Neuron (in vitro differentiated cells): Measurements from ENCODE around the gene RGS9.
"Not testable (repeated sequence)": the region's sequence is repeated elsewhere in the genome, so short reads cannot be mapped to it uniquely, and the experiment has no call there.

Experiments
- H2AFZ ChIP-seq: one replicate; pipeline ENCODE4 v1.6.1; 2013; ENCODE audit warnings: low read depth, mild to moderate bottlenecking, inconsistent platforms, low read length, moderate library complexity
- H3K27me3 ChIP-seq: one replicate; pipeline ENCODE4 v1.6.1; 2013; ENCODE audit warnings: low read length; ENCODE audit not compliant: insufficient read depth
- H3K36me3 ChIP-seq: one replicate; pipeline ENCODE4 v1.6.1; 2013; ENCODE audit warnings: low read length; ENCODE audit not compliant: insufficient read depth
- H3K4me1 ChIP-seq: one replicate; pipeline ENCODE4 v1.6.1; 2013; ENCODE audit warnings: low read length; ENCODE audit not compliant: insufficient read depth
- H3K4me3 ChIP-seq: 2 replicates; pipeline ENCODE4 v1.5.1; 2013; ENCODE audit warnings: mild to moderate bottlenecking, low read length, moderate library complexity
- H3K9me3 ChIP-seq: one replicate; pipeline ENCODE4 v1.6.1; 2013; ENCODE audit warnings: low read length

Gene RGS9

DNA sequence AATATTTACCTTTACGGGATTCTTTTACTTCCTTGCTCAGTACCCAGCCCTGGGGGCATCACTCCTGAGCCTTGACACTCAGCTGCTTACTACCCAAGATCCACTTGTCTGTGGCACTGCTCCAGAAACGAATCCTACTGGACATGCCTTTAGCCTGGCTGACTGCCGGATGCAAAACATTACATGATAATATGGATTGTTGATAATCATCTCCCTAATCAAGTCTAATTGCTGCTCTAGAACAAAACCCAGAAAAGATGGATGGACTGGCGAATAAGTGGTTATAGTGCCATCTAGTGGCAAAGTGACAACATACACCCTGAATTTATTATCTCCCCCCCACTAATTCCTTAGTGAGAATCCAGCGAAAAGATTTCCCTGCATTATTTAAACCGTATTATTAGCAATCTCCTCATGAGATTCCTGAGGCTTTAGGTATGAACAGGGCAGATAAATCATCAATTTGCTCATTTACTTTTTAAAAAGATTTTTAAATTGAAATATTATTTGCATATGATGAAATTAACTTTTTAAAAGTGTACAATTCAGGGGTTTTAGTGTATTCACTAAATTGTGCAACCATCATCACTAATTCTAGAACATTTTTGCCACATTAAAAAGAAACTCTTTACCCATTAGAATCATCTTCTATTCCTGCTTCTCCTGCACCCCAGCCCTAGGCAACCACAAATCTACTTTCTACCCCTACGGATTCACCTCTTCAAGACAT, 61.6 kb downstream of the RGS9 start:
- Histone ChIP-seq H3K27me3 (no peaks in the 10 kb centered on the region), H3K36me3 (no peaks in the 10 kb centered on the region), H3K4me1 (peaks cover 8% of the 10 kb centered on the region), H3K9me3 (no peaks in the 10 kb centered on the region), H2AFZ (no peak overlapping the region), H3K4me3 (no peak overlapping the region)

DNA sequence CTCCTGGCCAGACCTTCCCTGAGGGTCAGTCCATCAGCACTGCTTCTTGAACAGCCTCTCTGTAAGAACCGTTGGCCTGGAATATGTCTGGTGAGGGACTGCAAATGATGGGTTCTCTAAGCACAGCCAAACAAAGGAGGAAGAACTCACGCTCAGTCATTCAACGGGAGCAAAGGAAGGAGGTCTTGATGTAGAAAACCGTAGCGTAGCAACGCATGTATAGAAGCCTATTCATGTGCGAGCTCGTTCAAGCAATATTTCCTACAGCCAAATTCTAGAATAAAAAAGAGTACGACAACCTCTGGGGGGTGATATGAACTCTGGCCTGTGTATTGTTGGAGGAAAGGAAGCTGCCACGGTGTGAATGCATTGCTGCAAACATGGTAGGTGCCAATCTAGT, 64.2 kb downstream of the RGS9 start:
- no peaks in the 10 kb centered on the region for H3K9me3 ChIP-seq
- no peak overlapping the region for H2AFZ ChIP-seq
- H3K4me3 ChIP-seq, result no peak overlapping the region
- H3K36me3 ChIP-seq, result no peaks in the 10 kb centered on the region
- no peaks in the 10 kb centered on the region for H3K27me3 ChIP-seq
- H3K4me1 ChIP-seq, result peaks cover 8% of the 10 kb centered on the region

DNA sequence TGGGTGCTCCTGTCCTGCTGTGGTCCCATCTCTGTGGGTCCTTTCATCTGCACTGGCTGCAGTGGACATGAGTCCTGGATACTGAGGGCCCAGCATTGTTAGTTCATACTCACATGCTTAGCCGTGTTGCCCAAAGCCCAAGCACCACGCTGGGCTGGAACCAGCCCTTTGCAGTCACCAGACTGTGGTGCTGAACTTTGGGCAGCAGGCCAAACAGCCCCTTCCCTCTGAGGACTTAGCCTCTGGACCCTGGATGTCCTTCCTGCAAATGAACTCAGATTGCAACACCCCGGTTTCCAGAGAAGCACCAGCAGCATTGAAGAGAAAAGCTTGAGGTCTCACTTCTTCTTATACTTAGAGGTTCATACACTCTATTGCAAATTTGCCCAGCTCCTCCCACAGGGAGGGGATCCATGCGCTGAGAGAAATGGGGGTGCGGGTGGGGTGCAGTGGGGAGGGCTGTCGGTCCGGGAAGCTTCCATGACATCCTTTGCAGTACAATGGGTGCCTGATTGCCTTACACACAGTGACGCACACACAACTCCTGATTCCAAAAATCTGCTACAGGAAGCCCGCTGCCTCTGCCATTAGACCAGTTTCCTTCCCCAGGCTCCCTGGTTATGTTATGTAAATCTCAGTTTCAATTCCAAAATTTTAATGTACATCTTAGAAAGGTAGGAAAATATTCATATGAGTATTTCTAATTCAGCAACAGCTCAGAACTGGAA, 65.8 kb downstream of the RGS9 start:
- peaks cover 8% of the 10 kb centered on the region for H3K4me1 ChIP-seq
- no peak overlapping the region for H3K4me3 ChIP-seq
- no peak overlapping the region for H2AFZ ChIP-seq
- no peaks in the 10 kb centered on the region for H3K27me3 ChIP-seq
- no peaks in the 10 kb centered on the region for H3K9me3 ChIP-seq
- no peaks in the 10 kb centered on the region for H3K36me3 ChIP-seq

DNA sequence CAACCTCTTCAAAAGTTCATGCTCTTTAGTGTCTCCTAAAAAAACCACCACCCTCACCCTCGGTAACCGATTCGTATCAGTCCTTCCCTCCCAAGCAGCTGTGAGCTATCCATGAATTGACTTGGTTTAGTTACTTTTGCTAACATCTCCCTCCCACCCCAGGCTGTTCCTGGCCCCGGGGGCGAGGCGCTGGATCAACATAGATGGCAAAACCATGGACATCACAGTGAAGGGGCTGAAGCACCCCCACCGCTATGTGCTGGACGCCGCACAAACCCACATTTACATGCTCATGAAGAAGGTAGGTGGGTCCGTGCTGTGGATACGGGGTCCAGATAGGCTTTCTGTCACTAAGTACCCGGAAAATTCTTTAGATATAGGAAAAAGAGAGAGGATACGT, 66.8 kb downstream of the RGS9 start:
- Histone ChIP-seq H3K27me3 (no peaks in the 10 kb centered on the region), H2AFZ (no peak overlapping the region), H3K9me3 (no peaks in the 10 kb centered on the region), H3K4me1 (peaks cover 8% of the 10 kb centered on the region), H3K4me3 (no peak overlapping the region), H3K36me3 (no peaks in the 10 kb centered on the region)

DNA sequence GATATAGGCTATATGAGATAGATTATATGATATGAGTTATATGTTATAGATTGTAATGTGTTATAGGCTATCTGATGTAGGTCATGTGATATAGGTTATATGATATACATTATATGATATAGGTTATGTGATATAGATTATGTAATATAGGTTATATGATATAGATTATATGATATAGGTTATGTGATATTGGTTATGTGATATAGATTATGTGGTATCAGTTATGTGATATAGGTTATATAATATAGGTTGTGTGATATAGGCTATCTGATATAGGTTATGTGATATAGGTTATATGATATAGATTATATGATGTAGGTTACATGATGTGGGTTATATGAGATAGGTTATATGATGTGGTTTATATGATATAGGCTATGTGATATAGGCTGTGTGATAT, 68.5 kb downstream of the RGS9 start:
- Histone ChIP-seq H3K4me3 (no peak overlapping the region), H3K27me3 (no peaks in the 10 kb centered on the region), H3K9me3 (peaks cover 2% of the 10 kb centered on the region), H3K36me3 (no peaks in the 10 kb centered on the region), H2AFZ (no peak overlapping the region), H3K4me1 (peaks cover 8% of the 10 kb centered on the region)

DNA sequence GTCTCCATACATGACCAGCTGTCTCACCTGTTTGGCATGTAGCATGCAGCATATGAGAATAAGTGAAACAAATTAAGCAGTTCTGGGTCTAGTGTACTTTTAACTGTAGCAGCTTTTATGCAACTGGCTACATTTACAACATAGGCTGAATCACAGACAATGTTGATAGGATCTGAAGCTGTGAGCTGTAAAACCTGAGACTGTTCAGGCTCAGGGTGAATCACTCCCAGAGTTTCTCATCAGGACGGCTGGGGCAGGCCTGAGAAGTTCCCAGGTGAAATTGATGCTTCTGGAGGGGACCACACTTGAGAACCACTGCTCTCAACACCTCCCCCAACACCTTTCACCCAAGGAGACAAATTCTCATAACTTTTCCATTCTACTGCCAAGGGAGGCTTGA, 70.3 kb downstream of the RGS9 start:
- H3K36me3 ChIP-seq, H3K27me3 ChIP-seq, H3K4me1 ChIP-seq, H2AFZ ChIP-seq, H3K9me3 ChIP-seq, H3K4me3 ChIP-seq: not testable (repeated sequence)

DNA sequence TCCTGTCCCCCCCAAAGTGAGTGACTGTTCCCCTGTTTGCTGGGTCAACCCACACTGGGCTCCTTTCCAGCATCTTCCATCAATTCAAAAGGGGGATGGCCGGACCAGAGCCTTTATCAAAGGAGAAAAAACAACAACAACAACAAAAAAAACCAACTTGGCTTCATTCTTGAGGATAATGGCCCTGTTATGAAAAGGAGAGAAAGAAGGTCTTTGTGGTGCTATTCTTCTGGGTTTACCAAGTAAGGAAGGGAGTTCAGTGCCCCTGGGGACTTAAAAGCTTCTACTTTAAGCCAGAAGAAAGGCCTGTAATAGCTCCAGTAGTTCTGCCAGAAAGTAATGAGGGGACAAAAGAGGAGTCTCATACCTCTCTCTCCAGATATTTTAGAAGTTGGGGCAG, 71.5 kb downstream of the RGS9 start:
- no peak overlapping the region for H3K4me3 ChIP-seq
- H2AFZ ChIP-seq, result no peak overlapping the region
- no peaks in the 10 kb centered on the region for H3K27me3 ChIP-seq
- no peaks in the 10 kb centered on the region for H3K36me3 ChIP-seq
- H3K9me3 ChIP-seq, result peaks cover 2% of the 10 kb centered on the region
- no peaks in the 10 kb centered on the region for H3K4me1 ChIP-seq

DNA sequence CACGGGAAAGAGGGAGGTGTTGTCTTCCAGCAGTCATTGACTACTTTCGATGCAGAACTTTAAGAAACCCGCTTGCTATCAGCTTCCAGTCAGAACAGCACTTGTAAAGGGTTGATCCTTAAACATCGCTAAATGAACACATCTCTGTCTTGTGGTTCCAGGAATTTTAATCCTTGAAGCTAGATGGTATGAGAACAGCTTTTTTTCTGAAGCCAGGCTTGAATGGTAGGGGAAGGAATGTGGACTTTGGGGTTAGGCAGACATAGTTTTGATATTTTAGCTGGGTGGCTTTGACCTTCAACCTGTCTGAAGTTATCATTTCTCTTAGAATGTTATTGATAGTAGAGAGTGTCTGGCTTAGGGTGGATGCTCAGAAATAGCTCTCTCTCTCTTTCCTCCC, 81.1 kb downstream of the RGS9 start:
- no peaks in the 10 kb centered on the region for H3K4me1 ChIP-seq
- no peaks in the 10 kb centered on the region for H3K36me3 ChIP-seq

DNA sequence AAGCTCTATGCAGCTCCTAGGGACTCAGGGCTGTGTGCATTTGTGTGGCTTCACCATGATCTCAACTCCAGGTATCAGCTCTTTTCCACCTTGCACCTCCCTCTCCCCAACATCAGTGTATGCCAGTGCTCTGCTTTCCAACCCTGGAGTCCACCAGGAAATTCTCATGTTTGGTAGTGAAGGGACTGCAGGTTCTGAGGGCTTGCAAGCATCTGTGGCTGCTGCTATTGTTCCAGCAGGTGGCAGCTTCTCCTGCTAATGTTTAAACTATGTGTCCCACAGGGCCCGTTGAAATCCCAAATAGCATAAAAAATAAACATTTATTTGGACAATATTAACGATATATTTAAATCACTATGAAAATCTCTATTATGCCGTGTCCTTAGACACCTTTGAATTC, 82.0 kb downstream of the RGS9 start:
- H3K27me3 ChIP-seq, result no peaks in the 10 kb centered on the region

More for the DNA sequence above, 81.1 kb downstream of the RGS9 start:
- Histone ChIP-seq H3K27me3 (no peaks in the 10 kb centered on the region), H3K9me3 (no peaks in the 10 kb centered on the region), H3K4me3 (no peak overlapping the region), H2AFZ (no peak overlapping the region)

DNA sequence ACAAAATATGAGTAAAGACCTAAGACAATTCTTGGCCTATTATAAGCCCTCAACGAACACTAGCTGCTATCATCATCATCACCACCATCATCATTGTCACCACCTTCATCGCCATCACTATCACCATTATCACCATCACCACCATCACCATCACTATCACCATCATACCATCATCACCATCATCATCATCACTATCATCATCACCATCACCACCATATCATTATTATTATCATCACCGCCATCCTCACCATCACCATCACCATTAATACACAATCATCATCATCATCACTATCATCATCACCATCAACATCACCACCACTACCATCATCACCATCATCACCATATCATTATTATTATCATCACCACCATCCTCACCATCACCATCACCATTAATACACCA, 82.5 kb downstream of the RGS9 start:
- H3K4me3 ChIP-seq, result no peak overlapping the region
- no peaks in the 10 kb centered on the region for H3K9me3 ChIP-seq
- no peaks in the 10 kb centered on the region for H3K36me3 ChIP-seq
- no peak overlapping the region for H2AFZ ChIP-seq
- H3K27me3 ChIP-seq, result no peaks in the 10 kb centered on the region
- no peaks in the 10 kb centered on the region for H3K4me1 ChIP-seq

More for the DNA sequence above, 82.0 kb downstream of the RGS9 start:
- Histone ChIP-seq H3K4me3 (no peak overlapping the region), H3K4me1 (no peaks in the 10 kb centered on the region), H3K9me3 (no peaks in the 10 kb centered on the region), H3K36me3 (no peaks in the 10 kb centered on the region), H2AFZ (no peak overlapping the region)

DNA sequence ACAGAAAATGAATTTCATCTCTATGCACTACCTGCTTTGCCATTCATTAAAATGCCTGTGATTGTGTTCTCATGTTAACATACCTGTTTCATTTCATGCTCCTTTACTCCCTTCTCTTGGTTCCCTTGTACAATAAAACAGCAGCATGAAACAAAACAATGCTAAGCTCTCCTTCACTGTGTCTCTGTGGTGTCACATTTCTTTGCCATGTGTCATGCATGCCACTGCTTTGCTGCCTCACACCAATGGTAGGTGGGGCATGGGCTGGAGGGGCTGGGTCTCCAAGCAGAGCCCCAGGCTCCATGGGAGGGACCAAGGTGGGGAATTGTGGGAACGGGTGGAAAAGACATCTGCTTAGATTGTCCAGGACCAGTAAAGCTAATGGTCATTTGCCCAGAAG, 83.6 kb downstream of the RGS9 start:
- Histone ChIP-seq H3K4me1 (no peaks in the 10 kb centered on the region), H2AFZ (no peak overlapping the region), H3K9me3 (no peaks in the 10 kb centered on the region), H3K27me3 (no peaks in the 10 kb centered on the region), H3K4me3 (no peak overlapping the region), H3K36me3 (no peaks in the 10 kb centered on the region)

DNA sequence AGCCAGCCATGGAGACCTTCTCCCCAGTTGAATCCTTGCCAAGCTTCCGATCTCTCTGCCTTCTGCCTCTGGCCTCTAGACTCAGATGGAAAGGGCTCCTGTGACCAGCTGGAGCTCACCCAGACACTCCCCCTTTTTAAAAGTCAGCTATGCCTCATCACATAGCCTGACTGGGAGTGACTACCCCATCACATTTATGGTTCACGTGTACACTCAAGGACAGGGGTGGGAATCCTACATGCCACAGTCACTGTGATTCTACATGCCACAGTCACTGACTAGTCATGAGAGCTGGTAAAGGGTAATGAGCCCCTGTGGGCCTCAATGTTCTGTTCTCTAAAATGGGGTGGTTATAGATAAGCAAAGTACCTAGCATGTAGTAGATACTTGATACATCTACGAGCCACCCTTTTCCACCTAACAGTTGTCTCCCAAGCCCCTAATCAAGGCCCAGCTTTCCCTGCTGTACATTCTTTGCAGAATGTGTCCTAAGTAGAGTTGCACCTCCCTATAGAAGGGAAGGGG, 85.1 kb downstream of the RGS9 start:
- no peak overlapping the region for H3K4me3 ChIP-seq
- H3K9me3 ChIP-seq, result no peaks in the 10 kb centered on the region
- no peaks in the 10 kb centered on the region for H3K4me1 ChIP-seq
- H2AFZ ChIP-seq, result no peak overlapping the region
- no peaks in the 10 kb centered on the region for H3K36me3 ChIP-seq
- no peaks in the 10 kb centered on the region for H3K27me3 ChIP-seq

DNA sequence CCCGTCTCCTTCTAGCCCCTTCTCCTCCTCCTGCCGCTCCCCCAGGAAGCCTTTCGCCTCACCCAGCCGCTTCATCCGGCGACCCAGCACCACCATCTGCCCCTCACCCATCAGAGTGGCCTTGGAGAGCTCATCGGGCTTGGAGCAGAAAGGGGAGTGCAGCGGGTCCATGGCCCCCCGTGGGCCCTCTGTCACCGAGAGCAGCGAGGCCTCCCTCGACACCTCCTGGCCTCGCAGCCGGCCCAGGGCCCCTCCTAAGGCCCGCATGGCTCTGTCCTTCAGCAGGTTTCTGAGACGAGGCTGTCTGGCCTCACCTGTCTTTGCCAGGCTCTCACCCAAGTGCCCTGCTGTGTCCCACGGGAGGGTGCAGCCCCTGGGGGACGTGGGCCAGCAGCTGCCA, 87.9 kb downstream of the RGS9 start:
- Histone ChIP-seq H3K27me3 (no peaks in the 10 kb centered on the region), H3K4me1 (no peaks in the 10 kb centered on the region), H2AFZ (no peak overlapping the region), H3K4me3 (no peak overlapping the region), H3K9me3 (no peaks in the 10 kb centered on the region), H3K36me3 (no peaks in the 10 kb centered on the region)
